ENCODE data around the gene COX14.
"Not testable (repeated sequence)": the region's sequence is repeated elsewhere in the genome, so short reads cannot be mapped to it uniquely, and the experiment has no call there.

COX14 gene

DNA sequence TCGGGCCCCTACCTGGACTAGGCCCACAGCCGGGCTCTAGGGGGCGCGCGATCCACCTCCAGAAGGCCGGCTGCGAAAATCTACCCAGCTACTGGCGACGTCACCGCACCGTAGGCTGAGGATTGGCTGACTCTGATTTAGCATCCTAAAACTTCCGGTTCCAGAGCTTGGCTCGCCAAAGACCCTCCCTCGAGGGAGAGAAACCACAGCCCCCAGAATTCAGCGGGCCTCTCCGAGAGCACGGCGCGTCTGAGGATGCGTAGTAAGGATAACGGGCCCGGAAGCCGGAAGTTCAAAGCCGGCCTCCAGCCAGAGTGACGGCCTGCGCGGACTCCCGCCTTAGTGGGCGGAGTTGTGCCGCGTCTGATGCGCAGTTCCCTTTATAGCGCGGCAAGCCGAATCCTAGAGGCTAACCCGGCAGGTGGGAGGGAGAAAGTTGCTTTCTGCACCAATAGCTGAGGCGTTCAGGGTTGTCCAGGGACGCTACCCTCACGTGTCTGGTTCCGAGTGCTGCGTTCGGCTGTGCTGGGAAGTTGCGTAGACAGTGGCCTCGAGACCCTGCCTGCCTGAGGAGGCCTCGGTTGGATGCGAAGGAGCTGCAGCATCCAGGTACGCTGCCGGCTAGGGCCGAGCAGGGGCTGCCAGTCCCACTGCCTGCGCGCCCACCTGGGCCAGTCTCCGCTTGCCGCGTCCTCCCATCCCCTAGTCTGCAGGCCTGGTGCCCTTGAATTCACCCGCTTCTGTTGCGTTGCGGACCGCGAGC is at the start of gene COX14:
TSS of gene COX14 (plus strand) at position 544 of the 763 bp plus-strand sequence. CDS start 7,808 bp downstream, outside the sequence.
- DNase-seq, result peak; percentile 100

DNA sequence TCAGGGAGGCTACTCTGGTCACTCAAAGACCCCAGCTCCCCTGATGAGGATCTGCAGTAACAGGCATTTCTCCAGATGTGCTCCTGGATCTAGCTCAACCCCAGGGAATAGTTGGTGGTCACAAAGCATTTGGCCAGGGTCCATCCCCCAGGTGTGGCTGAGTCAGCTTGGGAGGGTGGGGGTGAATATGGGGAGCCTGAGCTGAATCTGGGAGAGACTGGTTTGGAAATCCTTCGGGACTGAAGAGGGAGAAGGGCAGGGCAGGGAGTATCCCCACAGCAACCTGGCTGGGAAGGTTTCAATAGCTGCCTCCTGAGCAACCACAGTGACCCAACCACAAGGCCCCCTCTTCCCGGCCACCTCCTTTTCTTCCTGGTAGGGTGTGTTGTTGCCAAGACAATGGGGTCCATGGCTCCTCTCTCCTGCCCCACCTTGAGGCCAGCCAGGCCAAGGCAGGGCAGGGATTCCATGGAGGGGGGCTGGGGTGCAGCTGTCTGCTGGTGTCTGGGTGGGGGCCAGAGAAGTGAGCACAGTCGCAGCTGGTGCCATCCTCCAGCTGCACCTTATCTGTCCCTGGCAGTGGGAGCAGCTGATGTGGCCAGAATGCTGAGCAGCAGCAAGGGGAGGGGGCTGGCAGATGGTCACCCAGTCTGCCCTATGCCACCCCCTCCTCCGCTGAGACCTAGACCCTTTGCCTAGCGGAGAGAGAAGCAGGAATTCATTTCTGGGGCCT is 49.1 kb upstream of the COX14 start:
- no peak for DNase-seq

DNA sequence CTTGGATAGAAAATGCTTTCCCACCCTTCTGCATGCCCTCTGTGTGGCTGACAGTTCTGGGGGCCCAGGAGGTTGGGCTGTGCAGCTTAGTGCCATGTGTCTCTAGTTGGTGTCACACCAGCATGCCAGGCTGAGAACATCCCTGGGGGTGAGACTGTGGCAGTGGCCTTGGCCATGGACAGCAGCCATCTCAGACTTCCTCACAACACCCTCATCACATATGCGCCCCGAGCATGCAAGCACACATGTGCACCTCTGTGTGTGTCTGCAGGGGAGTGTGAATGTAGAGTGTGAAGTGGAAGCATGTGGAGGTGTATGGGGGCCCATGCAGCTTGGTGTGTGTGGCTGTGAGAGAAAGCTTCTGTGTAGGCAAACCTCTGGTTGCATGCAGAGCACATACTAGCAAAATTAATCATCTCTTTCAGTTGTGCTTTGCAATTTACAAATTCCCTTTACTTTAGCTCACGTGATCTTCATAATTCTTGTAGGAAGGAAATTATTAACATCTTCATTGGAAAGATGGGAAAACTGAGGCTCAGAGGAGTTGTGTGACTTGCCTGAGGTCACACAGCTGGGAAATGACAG is 46.2 kb upstream of the COX14 start:
- no peak for DNase-seq

DNA sequence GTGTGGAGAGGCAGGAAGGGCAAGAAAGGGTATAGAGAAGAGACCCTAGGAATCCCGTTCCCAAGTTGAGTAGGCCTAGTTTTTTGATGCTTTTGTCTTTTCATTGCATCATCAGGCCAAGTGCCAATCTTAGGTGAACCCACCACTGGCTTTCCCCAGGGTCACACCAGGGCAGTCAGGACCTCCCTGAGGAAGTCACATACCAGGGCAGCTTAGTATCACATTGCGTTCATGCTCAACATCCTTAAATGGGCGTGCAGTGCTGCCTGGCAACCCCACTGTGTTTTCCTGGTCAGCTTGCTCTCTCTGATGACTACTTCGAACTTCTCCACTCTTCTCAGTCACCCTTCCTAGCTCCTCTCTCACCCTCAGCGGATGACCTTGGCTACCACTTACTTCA is 45.6 kb upstream of the COX14 start:
- DNase-seq, result no peak

DNA sequence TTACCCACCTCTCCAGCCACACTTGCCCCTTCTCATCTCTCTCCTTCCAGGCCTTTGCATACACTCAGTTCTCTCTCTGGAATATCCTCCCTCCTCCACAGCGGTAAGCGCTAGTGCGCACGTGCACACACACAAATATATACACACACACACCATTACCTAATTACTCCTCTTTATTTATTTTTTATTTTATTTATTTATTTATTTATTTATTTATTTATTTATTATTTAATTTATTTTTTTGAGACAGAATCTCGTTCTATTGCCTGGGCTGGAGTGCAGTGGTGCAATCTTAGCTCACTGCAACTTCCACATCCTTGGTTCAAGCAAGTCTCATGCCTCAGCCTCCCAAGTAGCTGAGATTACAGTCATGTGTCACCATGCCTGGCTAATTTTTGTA is 43.0 kb upstream of the COX14 start:
- no peak for DNase-seq

DNA sequence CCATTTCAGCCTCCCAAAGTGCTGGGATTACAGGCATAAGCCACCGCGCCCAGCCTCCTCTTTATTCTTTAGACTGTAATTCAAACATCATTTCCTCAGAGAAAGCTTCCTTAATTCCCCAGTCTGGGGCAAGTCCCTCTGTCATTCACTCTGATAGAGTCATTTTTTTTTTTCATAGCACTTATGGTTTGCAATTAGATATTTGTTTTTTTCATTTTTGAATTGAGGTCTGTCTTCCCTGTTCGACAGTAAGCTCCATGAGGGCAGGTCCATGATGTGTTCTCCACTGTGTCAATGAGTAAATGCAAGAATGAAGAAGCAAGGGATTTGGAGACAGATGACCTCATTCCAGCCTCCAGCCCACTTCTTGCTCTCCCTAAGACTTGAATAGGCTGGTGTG is 42.5 kb upstream of the COX14 start:
- DNase-seq, result no peak

DNA sequence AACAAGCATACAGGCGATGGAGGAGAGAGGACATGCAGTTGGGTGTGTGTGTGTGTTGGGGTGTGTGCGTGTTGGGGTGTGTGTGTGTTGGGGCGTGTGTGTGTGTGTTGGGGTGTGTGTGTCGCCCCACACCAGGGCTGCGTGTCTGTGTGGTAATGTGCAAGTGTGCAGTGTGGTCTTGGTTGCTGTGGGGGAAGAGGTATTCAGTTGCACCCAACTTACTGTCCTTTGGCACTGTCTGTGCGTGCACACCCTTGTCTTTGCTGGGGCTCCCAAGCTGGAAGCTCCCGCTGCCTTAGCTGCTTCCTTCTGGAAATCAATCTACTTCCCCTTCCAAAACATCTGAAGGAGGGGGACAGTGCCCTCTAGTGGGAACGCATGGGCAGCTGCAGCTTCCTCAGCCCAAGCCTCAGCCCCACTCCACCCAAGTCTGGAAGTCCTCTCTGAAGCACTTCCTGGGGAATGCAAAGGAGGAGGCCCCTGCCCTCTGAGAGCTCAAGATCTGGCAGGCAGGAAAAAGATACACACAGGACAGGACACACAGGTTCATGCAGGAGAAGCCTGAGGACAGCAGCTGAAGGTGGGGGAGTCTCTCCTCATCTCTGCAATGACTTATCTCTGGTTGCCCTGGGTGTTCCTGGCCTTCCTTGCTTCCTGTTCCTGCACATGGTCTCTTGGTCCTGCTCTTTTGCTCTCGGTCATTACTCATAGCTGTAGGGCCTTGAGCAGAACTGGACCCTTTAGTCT is 41.5 kb upstream of the COX14 start:
- DNase-seq, result peak; percentile 61 to 70

DNA sequence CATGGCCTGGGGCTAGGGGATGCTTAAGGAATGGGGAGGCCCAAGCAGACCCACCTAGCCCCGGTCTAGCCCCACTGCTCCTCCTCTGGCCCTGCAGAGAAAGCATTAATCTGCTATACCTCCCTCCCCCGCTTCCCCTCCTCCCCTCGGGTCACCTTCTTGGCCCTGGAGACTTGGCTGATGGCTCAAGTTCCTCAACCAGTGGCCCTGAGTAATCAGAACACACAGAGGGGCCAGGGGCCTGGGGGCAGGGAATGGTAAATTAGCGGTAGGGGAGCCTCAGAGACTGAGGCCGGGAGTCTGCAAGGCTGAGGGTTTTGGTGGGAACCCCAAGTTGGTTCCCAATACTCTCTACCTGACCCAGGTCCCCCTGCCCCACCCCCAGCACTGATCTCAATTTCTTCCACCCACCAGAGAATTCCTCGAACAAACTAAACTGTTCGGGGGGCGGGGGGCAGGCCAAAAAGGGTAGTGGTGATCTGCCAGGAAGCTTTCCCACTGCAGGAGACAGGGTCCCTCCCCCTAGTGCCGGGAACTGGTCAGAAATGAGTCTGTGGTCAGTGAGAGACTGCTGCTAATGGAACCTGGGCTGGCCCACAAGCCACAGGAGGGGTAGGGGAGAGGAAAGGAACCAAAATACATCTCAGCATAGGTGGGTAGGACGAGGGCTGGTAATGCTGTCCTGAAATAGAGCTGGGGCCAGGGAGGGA is 39.7 kb upstream of the COX14 start:
- no peak for DNase-seq

DNA sequence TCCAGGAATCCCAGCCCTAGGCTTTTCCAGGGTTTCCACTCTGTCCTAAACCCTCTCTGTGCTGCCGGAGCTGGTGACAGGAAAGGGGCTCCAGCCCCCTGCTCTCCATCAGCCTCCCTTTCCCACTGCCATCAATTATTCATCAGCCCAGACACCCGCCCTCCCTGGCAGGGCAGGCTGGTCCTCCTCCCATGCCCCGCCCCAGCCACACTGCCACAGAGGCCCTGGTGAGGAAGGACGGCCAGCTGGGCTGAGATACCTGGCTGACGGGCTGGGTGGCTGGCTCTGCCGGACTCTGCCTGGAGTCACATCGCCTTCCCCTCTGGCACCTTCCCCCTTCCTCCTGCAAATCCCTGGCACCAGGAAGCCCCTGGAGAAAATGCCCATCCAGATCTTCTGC is 38.8 kb upstream of the COX14 start:
- DNase-seq, result no peak

DNA sequence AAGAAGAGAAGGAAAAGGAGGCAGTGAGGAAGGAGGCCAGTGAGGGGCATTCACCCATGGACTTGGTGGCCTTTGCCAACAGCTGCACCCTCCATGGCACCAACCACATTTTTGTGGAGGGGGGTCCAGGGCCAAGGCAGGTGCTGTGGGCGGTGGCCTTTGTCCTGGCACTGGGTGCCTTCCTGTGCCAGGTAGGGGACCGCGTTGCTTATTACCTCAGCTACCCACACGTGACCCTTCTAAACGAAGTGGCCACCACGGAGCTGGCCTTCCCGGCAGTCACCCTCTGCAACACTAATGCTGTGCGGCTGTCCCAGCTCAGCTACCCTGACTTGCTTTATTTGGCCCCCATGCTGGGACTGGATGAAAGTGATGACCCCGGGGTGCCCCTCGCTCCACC is 38.3 kb upstream of the COX14 start:
- no peak for DNase-seq

DNA sequence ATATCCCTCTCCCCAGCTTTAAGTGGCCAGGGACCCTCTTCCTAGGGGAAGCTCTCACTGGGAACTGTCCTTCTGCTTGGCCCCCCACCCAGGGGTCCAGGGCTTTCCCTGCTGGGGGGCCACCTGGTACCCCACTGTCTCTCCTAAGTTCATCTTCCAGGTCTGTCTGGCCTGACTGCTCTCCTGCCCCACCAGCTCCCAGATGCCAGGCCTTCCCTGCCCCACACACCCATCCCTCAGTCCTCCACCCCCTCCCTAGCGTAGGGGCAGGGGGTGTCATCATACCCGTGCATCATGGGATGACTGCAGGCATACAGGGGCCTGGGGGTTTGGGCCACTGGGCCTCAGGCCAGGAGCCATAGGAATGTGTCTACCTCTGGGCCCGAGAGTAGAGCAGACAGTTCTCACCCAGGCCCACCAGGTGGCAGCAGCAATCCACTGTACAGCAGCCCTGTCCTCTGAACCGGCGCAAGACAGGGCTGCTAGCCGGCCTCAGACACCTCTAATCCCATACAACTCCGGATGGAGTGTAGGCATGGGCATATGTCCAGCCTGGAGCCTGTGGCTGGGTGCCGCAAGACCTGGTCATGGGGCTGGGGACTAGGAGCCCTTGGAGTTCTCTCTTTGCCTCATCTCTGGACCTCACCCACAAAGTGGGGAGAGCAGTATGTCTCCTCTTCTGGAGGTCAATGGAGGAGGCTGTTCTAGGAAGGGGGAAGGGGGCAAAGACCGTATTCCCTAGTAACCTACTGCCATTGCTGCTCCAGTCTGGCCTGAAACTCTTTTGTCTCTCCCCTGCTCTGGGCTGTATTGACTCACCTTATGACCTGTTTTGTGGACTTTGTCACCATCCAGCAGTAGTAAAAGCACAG is 36.9 kb upstream of the COX14 start:
- peak; percentile 81 to 82 for DNase-seq

DNA sequence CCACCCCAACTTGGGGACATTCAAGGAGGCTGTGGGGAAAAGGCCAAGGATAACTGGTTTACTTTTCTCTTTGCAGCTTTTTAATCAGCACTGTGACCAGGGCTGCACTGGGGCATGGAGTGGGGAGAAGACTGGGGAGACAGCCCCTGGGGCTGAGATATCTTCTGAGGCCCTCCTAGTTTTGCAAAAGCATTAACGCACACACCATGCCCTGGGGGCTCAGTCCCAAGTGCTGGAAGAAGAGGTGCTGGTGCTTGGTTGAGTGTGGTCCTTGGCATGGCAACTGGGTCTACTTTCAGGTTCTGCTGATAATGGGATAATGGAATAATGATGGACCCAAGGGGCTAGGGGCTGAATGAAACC is 36.2 kb upstream of the COX14 start:
- no peak for DNase-seq

DNA sequence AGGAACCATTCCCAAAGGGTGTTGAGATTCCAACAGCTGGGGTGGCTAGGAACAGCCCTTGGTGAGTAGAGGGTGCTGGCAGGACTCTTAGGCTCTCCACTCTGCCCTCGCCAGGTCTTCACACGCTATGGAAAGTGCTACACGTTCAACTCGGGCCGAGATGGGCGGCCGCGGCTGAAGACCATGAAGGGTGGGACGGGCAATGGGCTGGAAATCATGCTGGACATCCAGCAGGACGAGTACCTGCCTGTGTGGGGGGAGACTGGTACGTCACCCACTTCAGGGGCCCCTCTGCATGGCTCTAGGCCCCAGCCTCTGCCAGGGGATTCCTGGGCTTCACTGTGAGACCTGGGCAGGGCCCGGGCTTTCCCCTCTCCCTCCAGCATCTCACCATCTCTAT is 34.9 kb upstream of the COX14 start:
- DNase-seq, result no peak

DNA sequence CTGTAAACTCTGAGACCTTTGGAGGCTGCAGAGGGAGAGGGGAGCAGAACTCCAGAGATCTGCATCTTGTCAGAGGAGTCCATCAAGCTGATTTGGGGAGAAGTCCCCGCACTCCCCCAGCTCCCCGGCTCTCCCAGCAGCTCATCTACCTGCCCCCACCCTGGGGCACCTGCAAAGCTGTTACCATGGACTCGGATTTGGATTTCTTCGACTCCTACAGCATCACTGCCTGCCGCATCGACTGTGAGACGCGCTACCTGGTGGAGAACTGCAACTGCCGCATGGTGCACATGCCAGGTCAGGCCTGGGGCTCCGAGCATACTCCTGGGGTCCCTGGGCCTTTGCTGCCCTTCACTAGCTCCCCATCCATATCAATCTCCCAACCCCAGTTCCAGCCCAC is 33.8 kb upstream of the COX14 start:
- DNase-seq, result no peak

DNA sequence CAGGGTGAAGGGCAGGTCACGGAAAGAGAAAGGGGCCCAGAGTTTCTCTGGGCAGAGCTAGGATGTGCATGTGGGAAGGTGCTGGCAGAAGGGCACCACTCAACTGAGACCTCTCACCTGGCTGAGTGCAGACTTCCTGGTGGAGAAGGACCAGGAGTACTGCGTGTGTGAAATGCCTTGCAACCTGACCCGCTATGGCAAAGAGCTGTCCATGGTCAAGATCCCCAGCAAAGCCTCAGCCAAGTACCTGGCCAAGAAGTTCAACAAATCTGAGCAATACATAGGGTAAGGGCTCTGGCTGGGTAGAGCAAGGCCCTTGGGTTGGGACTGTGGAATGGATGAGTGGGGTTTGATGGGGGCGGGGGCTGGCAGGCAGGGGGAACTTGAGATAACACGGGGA is 32.3 kb upstream of the COX14 start:
- no peak for DNase-seq

DNA sequence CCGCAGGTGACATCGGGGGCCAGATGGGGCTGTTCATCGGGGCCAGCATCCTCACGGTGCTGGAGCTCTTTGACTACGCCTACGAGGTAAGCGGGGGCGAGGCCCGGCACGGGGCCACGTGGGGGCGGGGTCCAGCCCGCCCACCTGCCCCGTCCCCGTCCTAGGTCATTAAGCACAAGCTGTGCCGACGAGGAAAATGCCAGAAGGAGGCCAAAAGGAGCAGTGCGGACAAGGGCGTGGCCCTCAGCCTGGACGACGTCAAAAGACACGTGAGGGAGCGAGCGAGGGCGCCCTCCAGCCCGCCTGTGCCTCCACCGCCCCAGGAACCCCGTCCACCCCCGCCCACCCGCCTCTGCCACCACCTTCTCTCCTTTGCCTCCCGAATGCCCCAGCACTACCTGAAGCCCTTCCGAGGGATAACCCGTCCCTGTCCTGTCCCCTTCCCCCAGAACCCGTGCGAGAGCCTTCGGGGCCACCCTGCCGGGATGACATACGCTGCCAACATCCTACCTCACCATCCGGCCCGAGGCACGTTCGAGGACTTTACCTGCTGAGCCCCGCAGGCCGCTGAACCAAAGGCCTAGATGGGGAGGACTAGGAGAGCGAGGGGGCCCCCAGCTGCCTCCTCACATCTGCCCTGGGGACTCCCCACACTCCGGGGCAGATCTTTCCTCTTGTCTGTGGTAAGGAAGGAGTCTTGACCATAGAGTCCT is 30.8 kb upstream of the COX14 start:
- DNase-seq, result no peak

DNA sequence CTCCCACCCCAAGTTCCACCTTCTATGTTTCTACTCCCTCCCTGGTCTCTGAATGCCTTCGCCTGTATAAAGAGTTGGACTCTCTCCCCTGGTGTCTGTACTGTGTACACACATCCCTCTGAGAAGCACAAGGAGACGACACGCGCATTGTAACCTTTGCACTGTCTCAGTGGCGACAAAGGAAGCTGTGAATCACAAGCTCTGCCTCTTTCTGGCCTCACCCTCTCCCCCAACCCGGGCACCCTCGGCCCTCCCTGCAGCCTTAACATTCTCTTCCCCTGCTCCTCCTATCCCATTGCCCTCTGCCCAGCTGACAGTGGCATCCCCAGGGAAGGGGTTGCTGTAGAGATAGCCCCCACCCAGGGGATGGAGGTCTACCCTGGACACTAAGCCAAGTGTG is 29.4 kb upstream of the COX14 start:
- DNase-seq, result no peak

DNA sequence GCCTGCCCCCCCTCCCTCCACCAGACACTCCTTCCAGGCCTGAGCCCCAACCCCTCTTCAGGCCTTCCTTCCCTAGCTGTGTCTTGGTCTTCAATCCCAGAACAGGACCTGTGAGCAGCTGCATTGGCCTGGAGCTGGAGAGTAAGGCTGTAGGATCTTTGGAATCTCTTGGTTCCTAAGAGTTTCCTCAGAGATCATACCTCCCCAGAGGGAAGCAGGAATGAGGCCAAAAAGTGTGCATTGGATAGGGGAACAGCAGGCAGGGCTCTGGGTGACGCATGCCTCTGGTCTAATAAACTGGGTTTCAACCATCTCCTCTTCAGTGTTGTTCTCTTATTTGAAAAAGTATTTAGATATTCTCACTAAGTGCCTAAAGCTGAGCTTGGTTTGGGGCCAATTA is 28.7 kb upstream of the COX14 start:
- no peak for DNase-seq

DNA sequence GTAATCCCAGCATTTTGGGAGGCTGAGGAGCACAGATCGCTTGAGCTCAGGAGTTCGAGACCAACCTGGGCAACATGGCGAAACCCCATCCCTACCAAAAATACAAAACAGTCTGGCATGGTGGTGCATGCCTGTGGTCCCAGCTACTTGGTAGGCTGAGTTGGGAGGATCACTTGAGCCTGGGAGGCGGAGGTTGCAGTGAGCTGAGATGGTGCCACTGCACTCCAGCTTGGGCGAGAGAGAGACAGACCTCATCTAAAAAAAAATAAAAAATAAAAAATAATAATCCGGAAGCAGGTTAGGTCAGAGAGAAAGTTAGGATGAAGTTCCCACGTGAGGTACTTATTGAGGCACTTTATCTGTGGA is 27.6 kb upstream of the COX14 start:
- not testable (repeated sequence) for DNase-seq

DNA sequence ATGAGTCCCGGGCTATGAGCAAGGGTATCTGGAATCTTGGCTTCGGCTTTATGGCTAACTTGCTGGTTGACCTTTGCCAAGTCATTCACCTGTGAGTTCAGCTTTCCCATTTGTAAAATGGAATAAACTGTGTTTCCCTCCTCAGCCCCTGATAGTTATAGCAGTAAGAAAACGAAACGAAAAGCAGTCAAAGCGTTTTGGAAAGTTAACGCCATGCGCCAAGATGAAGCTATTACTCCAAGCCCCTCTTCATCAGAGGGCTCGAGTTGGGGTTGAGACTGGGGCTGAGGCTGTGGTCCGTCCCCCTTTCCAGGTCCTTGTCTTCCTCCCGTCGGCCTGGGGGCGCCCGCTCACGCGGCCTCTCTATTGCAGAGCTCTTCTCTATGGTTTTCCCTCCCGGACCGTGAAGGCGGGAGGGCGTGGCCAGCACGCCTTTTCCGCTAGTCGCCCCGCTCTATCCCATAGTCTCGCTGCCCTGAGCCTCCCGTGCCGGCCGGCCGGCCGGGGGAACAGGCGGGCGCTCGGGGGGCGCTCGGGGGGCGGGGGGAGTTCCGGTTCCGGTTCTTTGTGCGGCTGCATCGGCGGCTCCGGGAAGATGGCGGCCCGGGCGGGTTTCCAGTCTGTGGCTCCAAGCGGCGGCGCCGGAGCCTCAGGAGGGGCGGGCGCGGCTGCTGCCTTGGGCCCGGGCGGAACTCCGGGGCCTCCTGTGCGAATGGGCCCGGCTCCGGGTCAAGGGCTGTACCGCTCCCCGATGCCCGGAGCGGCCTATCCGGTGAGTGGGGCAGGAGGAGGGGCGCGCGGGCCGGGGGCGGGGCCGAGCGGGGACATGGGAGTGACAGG is 27.0 kb upstream of the COX14 start, which contains the start of gene SMARCD1:
TSS of gene SMARCD1 (plus strand) at position 568 of the 840 bp plus-strand sequence. CDS start at position 596, 28 bp downstream.
- peak; percentile 91 for DNase-seq
